Tibial nerve (tissue), 3 donors: ENCODE measurements around the gene EFNA4.

ENCODE experiments used
- CTCF ChIP-seq, 5 experiments: fragments of 200-600 bp in 3 of 5; fragments of 450-650 bp in 2 of 5; sonication (generic) in 3 of 5; IDR thresholded peaks; one replicate each; pipeline ENCODE4 v1.5.1; 2016 to 2019; ENCODE audit warnings: antibody characterized with exemption in 5 of 5, mild to moderate bottlenecking in 3 of 5, moderate library complexity in 2 of 5
- POLR2A ChIP-seq, 2 donors: fragments of 450-650 bp; IDR thresholded peaks; one replicate each; pipeline ENCODE4 v1.6.1; 2017; ENCODE audit warnings: antibody characterized with exemption in 2 of 2, mild to moderate bottlenecking in 2 of 2, moderate library complexity in 2 of 2

GRCh38 chr1:155061381-155062150 is 2.0 kb upstream of the EFNA4 start:
- TF ChIP-seq CTCF (IDR thresholded peaks at IDR 0.05) (peak; percentile 98 to 100 (median 99)), POLR2A (IDR thresholded peaks at IDR 0.05) (no peak)
